ENCODE measurements around the gene KCNJ11.

- TF ChIP-seq EZH2 (IDR thresholded peaks at IDR 0.05), result no peak
- 0 out of 6 replicates have a peak, but pooled peaks of 1 of the 3 experiments have one; percentile 20 for TF ChIP-seq CTCF (IDR thresholded peaks at IDR 0.05 in 2 of 3, conservative IDR thresholded peaks at IDR 0.05 in 1 of 3; ENCODE audit: borderline replicate concordance in 1 of 3, insufficient read depth in 1 of 3, low read depth in 2 of 3, low read length in 2 of 3)
- TF ChIP-seq REST (IDR thresholded peaks at IDR 0.05; ENCODE audit: low read depth), result no peak
- no peak for TF ChIP-seq POLR2A (IDR thresholded peaks at IDR 0.05; ENCODE audit: borderline replicate concordance, extremely low read depth, insufficient read depth, insufficient read length)
- TF ChIP-seq ZFX (IDR thresholded peaks at IDR 0.05), result no peak
- no peak for TF ChIP-seq FOSL1 (IDR thresholded peaks at IDR 0.05; ENCODE audit: low read depth)
- no peak for TF ChIP-seq RAD21 (IDR thresholded peaks at IDR 0.05; ENCODE audit: low read depth)
- TF ChIP-seq CEBPB (IDR thresholded peaks at IDR 0.05; ENCODE audit: low read depth), result no peak
- no peak for TF ChIP-seq MAX (IDR thresholded peaks at IDR 0.05)
- no peak for TF ChIP-seq ZBTB33 (IDR thresholded peaks at IDR 0.05; ENCODE audit: extremely low read depth, insufficient replicate concordance, low read length)
- TF ChIP-seq POLR2AphosphoS5 (IDR thresholded peaks at IDR 0.05; ENCODE audit: low read depth, low read length), result no peak
Measured at GRCh38 chr11:17394743-17395390, 6.4 kb upstream of the KCNJ11 start.

Measured in HCT116 (cell line).